Mononuclear cell (primary cell): ENCODE measurements around the gene ACP3. TPM values are rescaled to one million over a fixed set of nuclear protein-coding genes. Genes with fewer than 3 reads are reported as not detected.

Experiments
- H3K27me3 ChIP-seq: 2 replicates; pipeline ENCODE4 v1.6.0; 2011; ENCODE audit warnings: low read length, control low read depth; ENCODE audit not compliant: insufficient read depth
- H3K4me1 ChIP-seq: 2 replicates; pipeline ENCODE4 v1.5.1; 2011; ENCODE audit warnings: mild to moderate bottlenecking, low read length, control low read depth; ENCODE audit not compliant: insufficient read depth
- H3K4me3 ChIP-seq: 2 replicates; pipeline ENCODE4 v1.5.1; 2011; ENCODE audit warnings: mild to moderate bottlenecking, low read length, moderate library complexity
- H3K9me3 ChIP-seq: 2 replicates; pipeline ENCODE4 v1.5.1; 2011; ENCODE audit warnings: low read depth, mild to moderate bottlenecking, control low read depth, low read length
- total RNA-seq: library from RNA; depleted of rRNA; stranded (reverse); fragments of >200 nt; gene quantifications from one replicate; pipeline ENCODE4 v1.2.3, GENCODE V29; 2012

The ACP3 gene
- total RNA-seq, 1 donor: 18.1 TPM

- Histone ChIP-seq H3K9me3 (no peaks in the 10 kb centered on the region), H3K27me3 (no peaks in the 10 kb centered on the region)
Observed at GRCh38 chr3:132399054-132399929, 82.1 kb downstream of the ACP3 start.

GRCh38 chr3:132401255-132401654, 84.0 kb downstream of the ACP3 start:
- Histone ChIP-seq H3K9me3 (no peaks in the 10 kb centered on the region), H3K4me3 (no peak overlapping the region), H3K4me1 (peaks cover 7% of the 10 kb centered on the region), H3K27me3 (no peaks in the 10 kb centered on the region)

More at GRCh38 chr3:132399054-132399929, 82.1 kb downstream of the ACP3 start:
- Histone ChIP-seq H3K4me1 (no peaks in the 10 kb centered on the region), H3K4me3 (no peak overlapping the region)

- Histone ChIP-seq H3K4me1 (peaks cover 13% of the 10 kb centered on the region), H3K9me3 (no peaks in the 10 kb centered on the region), H3K4me3 (no peak overlapping the region), H3K27me3 (no peaks in the 10 kb centered on the region)
Observed at GRCh38 chr3:132404276-132404675, 87.1 kb downstream of the ACP3 start.

GRCh38 chr3:132405188-132405587, 88.0 kb downstream of the ACP3 start:
- H3K9me3 ChIP-seq: no peaks in the 10 kb centered on the region
- H3K4me1 ChIP-seq: peaks cover 13% of the 10 kb centered on the region
- H3K27me3 ChIP-seq: no peaks in the 10 kb centered on the region
- H3K4me3 ChIP-seq: no peak overlapping the region

GRCh38 chr3:132405609-132406299, 88.5 kb downstream of the ACP3 start:
- H3K9me3 ChIP-seq: no peaks in the 10 kb centered on the region
- H3K4me1 ChIP-seq: peaks cover 13% of the 10 kb centered on the region
- H3K4me3 ChIP-seq: no peak overlapping the region
- H3K27me3 ChIP-seq: no peaks in the 10 kb centered on the region

- Histone ChIP-seq H3K4me1 (peaks cover 13% of the 10 kb centered on the region), H3K9me3 (no peaks in the 10 kb centered on the region), H3K4me3 (no peak overlapping the region), H3K27me3 (no peaks in the 10 kb centered on the region)
Observed at GRCh38 chr3:132406587-132406986, 89.4 kb downstream of the ACP3 start.

- no peaks in the 10 kb centered on the region for H3K9me3 ChIP-seq
- H3K4me3 ChIP-seq: no peak overlapping the region
- peaks cover 13% of the 10 kb centered on the region for H3K4me1 ChIP-seq
- H3K27me3 ChIP-seq: peaks cover 2% of the 10 kb centered on the region
Observed at GRCh38 chr3:132407025-132407424, 89.8 kb downstream of the ACP3 start.

Other genes with a start within 250 kb of the ACP3 start
- 17.7 TPM for gene DNAJC13, start 100.1 kb downstream of the ACP3 start, total RNA-seq